ENCODE measurements around the gene ACADS.

GRCh38 chr12:120710031-120710804, 15.4 kb upstream of the ACADS start, which contains the start of gene UNC119B:
- TF ChIP-seq CTCF (conservative IDR thresholded peaks at IDR 0.05; ENCODE audit: low read depth, low read length) (no peak), EZH2 (IDR thresholded peaks at IDR 0.05; ENCODE audit: borderline replicate concordance, low read depth, low read length, poor library complexity, severe bottlenecking) (no peak)
